ENCODE results near the gene SAMSN1. TPM values are rescaled to one million over a fixed set of nuclear protein-coding genes. Genes with fewer than 3 reads are reported as not detected.

SAMSN1 gene
- polyA plus RNA-seq, 2 of the 4 experiments (the other 2 are of a cell fraction): 0.06 TPM; not detected in 1

GRCh38 chr21:14500873-14501272 is 45.2 kb downstream of the SAMSN1 start:
- no peak overlapping the region for H3K4me2 ChIP-seq
- no peak for FAIRE-seq
- ATAC-seq: no peak
- POLR2A ChIA-PET: no interaction called here
- H3K27ac ChIP-seq: no peak overlapping the region
- 4% methylated on average over 2 of the region's 2 CpGs for WGBS (ENCODE audit: missing lambda C conversion rate)
- no peak overlapping the region for H3K4me3 ChIP-seq
- TF ChIP-seq TP53 (CRISPR knock-in tag; IDR thresholded peaks at IDR 0.05) (no peak), HOXB5 (CRISPR knock-in tag; IDR thresholded peaks at IDR 0.05) (no peak), KDM1A (IDR thresholded peaks at IDR 0.05; ENCODE audit: low read depth) (no peak), BHLHE40 (IDR thresholded peaks at IDR 0.05; ENCODE audit: low read depth, low read length) (no peak), ZNF302 (CRISPR knock-in tag; IDR thresholded peaks at IDR 0.05) (no peak), POLR2AphosphoS2 (conservative IDR thresholded peaks at IDR 0.05; ENCODE audit: low read length) (no peak), FOSL2 (IDR thresholded peaks at IDR 0.05) (no peak), FOSL2 (CRISPR knock-in tag; IDR thresholded peaks at IDR 0.05) (no peak), E2F6 (IDR thresholded peaks at IDR 0.05; ENCODE audit: borderline replicate concordance, low read depth) (no peak), RNF2 (IDR thresholded peaks at IDR 0.05; ENCODE audit: borderline replicate concordance, low read depth) (no peak), CEBPB (IDR thresholded peaks at IDR 0.05) (no peak), ZFP36 (IDR thresholded peaks at IDR 0.05; ENCODE audit: borderline replicate concordance, partially characterized antibody) (no peak), FOXS1 (CRISPR knock-in tag; IDR thresholded peaks at IDR 0.05) (no peak), TFCP2L1 (CRISPR knock-in tag; IDR thresholded peaks at IDR 0.05) (no peak)
- H3K4me1 ChIP-seq: no peaks in the 10 kb centered on the region
- no peaks in the 10 kb centered on the region for H3K9me3 ChIP-seq
- no peak for DNase-seq (ENCODE audit: low read depth in 1 of 2, low spot score in 1 of 2)
- CTCF ChIA-PET: no interaction called here

- ChIA-PET POLR2A (no interaction called here), CTCF (no interaction called here)
- TF ChIP-seq E2F6 (IDR thresholded peaks at IDR 0.05; ENCODE audit: borderline replicate concordance, low read depth) (no peak), ZFP36 (IDR thresholded peaks at IDR 0.05; ENCODE audit: borderline replicate concordance, partially characterized antibody) (no peak), EP300 (IDR thresholded peaks at IDR 0.05) (no peak), JUN (IDR thresholded peaks at IDR 0.05) (no peak), ESRRA (IDR thresholded peaks at IDR 0.05; ENCODE audit: borderline replicate concordance, low read length) (no peak), USF2 (IDR thresholded peaks at IDR 0.05) (no peak), NPAS2 (CRISPR knock-in tag; IDR thresholded peaks at IDR 0.05; ENCODE audit: borderline replicate concordance) (no peak), MYC (IDR thresholded peaks at IDR 0.05; ENCODE audit: borderline replicate concordance, low read length) (no peak), NR3C1 (IDR thresholded peaks at IDR 0.05) (no peak), EHMT2 (IDR thresholded peaks at IDR 0.05; ENCODE audit: low read depth) (no peak), HOXA7 (CRISPR knock-in tag; IDR thresholded peaks at IDR 0.05) (no peak), REST (IDR thresholded peaks at IDR 0.05) (no peak), SMC3 (IDR thresholded peaks at IDR 0.05) (no peak), GATA3 (IDR thresholded peaks at IDR 0.05; ENCODE audit: borderline replicate concordance) (no peak), NFE2L2 (conservative IDR thresholded peaks at IDR 0.05; ENCODE audit: low read length) (no peak), ZNF302 (CRISPR knock-in tag; IDR thresholded peaks at IDR 0.05) (no peak), CBX2 (IDR thresholded peaks at IDR 0.05; ENCODE audit: borderline replicate concordance, low read depth) (no peak), MAX (IDR thresholded peaks at IDR 0.05) (no peak)
- Histone ChIP-seq H3K27ac (no peak overlapping the region), H3K4me2 (no peak overlapping the region), H3K9me3 (no peaks in the 10 kb centered on the region), H3K4me3 (no peak overlapping the region), H3K4me1 (no peaks in the 10 kb centered on the region)
- DNase-seq (ENCODE audit: low read depth in 1 of 2, low spot score in 1 of 2) (no peak), FAIRE-seq (no peak), ATAC-seq (no peak)
- WGBS (ENCODE audit: missing lambda C conversion rate): 0% methylated on average over 1 of the region's 1 CpG
Measured at GRCh38 chr21:14499316-14499715, 46.8 kb downstream of the SAMSN1 start.

Data from A549 (cell line).